Neural cell (in vitro differentiated cells): ENCODE measurements around the gene C14orf132.

Source experiments
- EP300 ChIP-seq: fragments of 450-650 bp; conservative IDR thresholded peaks from 2 replicates; pipeline ENCODE4 v1.6.1; 2014; ENCODE audit warnings: antibody characterized with exemption, mild to moderate bottlenecking, moderate library complexity; ENCODE audit not compliant: poor library complexity, severe bottlenecking
- EZH2 ChIP-seq: fragments of 200-600, 300-800 bp; shearing (Covaris generic), sonication (generic); IDR thresholded peaks from 2 replicates; pipeline ENCODE4 v1.6.1; 2014; ENCODE audit warnings: antibody characterized with exemption, low read length, borderline replicate concordance, mild to moderate bottlenecking; ENCODE audit not compliant: insufficient read depth, poor library complexity, severe bottlenecking
- POLR2AphosphoS5 ChIP-seq: IDR thresholded peaks from 2 replicates; pipeline ENCODE4 v1.6.1; 2012
- TF ChIP-seq, protein P1 (sequence below): fragments of 450-650 bp; IDR thresholded peaks from 2 replicates; pipeline ENCODE4 v1.5.1; 2014; ENCODE audit warnings: antibody characterized with exemption, mild to moderate bottlenecking, moderate library complexity; ENCODE audit not compliant: poor library complexity, severe bottlenecking
- TF ChIP-seq, protein P2 (sequence below): IDR thresholded peaks from 2 replicates; pipeline ENCODE4 v1.6.1; 2012; ENCODE audit warnings: borderline replicate concordance

DNA sequence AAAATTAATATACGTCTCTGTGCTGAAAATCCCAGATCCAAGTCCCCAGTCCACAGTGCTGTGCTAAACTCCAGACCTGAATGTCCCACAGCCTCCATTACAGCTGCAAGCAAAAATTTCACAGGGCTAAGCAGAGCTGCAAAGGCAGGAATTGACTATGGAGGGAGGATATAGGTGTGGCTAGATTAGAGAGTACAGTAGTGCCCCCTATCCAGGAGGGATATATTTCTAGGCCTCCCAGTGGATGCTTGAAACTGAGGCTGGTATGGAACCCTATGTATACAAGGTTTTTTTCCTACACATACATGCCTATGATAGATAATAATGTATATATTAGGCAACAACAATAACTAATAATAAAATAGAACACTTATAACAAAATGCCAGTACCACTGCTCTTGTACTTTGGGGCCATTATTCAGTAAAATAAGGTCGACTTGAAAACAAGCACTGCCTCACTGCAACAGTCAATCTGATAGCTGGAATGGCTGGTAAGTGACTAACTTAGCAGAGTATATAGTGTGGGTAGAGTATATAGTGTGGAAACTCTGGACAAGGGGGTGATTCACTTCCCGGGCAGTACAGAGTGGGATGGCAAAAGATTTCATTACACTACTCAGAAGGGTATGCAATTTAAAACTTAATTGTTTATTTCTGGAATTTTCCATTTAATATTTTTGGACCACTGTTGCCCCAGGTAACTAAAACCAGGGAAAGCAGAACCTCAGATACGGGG, 82.7 kb downstream of the C14orf132 start:
- TF ChIP-seq, protein P1, sequence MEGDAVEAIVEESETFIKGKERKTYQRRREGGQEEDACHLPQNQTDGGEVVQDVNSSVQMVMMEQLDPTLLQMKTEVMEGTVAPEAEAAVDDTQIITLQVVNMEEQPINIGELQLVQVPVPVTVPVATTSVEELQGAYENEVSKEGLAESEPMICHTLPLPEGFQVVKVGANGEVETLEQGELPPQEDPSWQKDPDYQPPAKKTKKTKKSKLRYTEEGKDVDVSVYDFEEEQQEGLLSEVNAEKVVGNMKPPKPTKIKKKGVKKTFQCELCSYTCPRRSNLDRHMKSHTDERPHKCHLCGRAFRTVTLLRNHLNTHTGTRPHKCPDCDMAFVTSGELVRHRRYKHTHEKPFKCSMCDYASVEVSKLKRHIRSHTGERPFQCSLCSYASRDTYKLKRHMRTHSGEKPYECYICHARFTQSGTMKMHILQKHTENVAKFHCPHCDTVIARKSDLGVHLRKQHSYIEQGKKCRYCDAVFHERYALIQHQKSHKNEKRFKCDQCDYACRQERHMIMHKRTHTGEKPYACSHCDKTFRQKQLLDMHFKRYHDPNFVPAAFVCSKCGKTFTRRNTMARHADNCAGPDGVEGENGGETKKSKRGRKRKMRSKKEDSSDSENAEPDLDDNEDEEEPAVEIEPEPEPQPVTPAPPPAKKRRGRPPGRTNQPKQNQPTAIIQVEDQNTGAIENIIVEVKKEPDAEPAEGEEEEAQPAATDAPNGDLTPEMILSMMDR = no peak
- no peak for TF ChIP-seq EP300
- TF ChIP-seq POLR2AphosphoS5 = no peak
- TF ChIP-seq EZH2 = no peak
- TF ChIP-seq, protein P2, sequence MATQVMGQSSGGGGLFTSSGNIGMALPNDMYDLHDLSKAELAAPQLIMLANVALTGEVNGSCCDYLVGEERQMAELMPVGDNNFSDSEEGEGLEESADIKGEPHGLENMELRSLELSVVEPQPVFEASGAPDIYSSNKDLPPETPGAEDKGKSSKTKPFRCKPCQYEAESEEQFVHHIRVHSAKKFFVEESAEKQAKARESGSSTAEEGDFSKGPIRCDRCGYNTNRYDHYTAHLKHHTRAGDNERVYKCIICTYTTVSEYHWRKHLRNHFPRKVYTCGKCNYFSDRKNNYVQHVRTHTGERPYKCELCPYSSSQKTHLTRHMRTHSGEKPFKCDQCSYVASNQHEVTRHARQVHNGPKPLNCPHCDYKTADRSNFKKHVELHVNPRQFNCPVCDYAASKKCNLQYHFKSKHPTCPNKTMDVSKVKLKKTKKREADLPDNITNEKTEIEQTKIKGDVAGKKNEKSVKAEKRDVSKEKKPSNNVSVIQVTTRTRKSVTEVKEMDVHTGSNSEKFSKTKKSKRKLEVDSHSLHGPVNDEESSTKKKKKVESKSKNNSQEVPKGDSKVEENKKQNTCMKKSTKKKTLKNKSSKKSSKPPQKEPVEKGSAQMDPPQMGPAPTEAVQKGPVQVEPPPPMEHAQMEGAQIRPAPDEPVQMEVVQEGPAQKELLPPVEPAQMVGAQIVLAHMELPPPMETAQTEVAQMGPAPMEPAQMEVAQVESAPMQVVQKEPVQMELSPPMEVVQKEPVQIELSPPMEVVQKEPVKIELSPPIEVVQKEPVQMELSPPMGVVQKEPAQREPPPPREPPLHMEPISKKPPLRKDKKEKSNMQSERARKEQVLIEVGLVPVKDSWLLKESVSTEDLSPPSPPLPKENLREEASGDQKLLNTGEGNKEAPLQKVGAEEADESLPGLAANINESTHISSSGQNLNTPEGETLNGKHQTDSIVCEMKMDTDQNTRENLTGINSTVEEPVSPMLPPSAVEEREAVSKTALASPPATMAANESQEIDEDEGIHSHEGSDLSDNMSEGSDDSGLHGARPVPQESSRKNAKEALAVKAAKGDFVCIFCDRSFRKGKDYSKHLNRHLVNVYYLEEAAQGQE = no peak
